Right ventricle myocardium superior (tissue), 1 donor: ENCODE measurements around the gene SLC16A6. TPM values are rescaled to one million over a fixed set of nuclear protein-coding genes. Genes with fewer than 3 reads are reported as not detected.
"Not testable (repeated sequence)": the region's sequence is repeated elsewhere in the genome, so short reads cannot be mapped to it uniquely, and the experiment has no call there.

ENCODE experiments used
- ATAC-seq: fragments of 200-7000 bp; cut with Tn5 transposase; one replicate; pipeline ENCODE4 v1.9.1; 2020; ENCODE audit warnings: mild to moderate bottlenecking; ENCODE audit not compliant: poor library complexity
- DNase-seq: peaks from one replicate; pipeline ENCODE4 v3.0.0-alpha.2; 2020
- intact Hi-C: fragments of 100-400 bp; cut with DNase I; formaldehyde crosslinking; loops from one replicate; pipeline ENCODE4 v1.11.2; 2022
- total RNA-seq: library from RNA; stranded (reverse); fragmentation: NEBNext Ultra II Directional; extraction: Animal tissue kit (Norgen Biotek cat#: 25700); gene quantifications from one replicate; pipeline ENCODE4 v1.2.1, GENCODE V29; 2021
- donor health status: DM: no; HTN: yes; CAD: no; lungs with severe emphysema.

The SLC16A6 gene
- total RNA-seq, 1 donor from 2014 or later = 0.16 TPM

- ATAC-seq (no peak), DNase-seq (no peak)
- intact Hi-C loops = no loop called here
Measured at GRCh38 chr17:68257934-68258333, 33.0 kb downstream of the SLC16A6 start.

- intact Hi-C loops, ATAC-seq, DNase-seq: not testable (repeated sequence)
Measured at GRCh38 chr17:68256701-68257100, 34.2 kb downstream of the SLC16A6 start.

GRCh38 chr17:68255731-68256538 is 35.0 kb downstream of the SLC16A6 start:
- DNase-seq (no peak), ATAC-seq (no peak)
- intact Hi-C loops = no loop called here

DNA sequence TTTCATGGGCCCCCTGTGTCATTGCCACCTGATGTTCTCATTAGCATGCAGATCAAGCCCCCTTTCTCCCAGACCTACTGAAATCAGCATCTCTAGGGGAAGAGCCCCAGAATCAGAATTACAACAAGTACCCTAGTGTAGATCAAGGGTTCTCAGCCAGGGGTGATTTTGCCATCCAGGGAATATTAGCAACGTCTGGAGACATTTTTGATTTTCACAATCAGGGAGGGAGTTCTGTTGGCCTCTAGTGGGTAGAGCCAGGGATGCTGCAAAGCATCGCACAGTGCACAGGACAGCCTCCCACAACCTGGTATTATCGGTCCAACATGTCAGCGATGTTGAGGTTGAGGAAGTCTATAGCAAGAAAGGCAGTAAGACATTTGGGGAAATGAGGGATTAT is 35.8 kb downstream of the SLC16A6 start:
- intact Hi-C loops = no loop called here
- no peak for DNase-seq
- ATAC-seq = no peak

DNA sequence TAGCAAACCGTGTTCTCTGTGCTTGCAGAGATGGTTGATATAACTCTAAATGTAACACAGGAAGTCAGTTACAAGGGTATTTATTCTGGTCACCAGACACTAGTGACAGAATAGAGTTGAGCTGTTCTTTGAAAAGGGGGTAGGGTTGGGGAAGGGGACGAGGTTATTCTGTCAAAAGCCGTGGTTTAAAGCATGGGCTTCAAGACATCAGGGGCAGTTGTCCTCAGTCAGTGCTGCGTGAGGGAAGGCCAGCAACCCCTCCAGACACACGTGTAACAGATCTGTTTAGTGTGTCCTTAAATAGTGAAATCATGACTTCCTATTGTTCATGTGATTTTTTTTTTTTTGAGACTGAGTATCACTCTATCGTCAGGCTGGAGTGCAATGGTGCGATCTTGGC is 37.5 kb downstream of the SLC16A6 start:
- intact Hi-C loops, ATAC-seq, DNase-seq: not testable (repeated sequence)

DNA sequence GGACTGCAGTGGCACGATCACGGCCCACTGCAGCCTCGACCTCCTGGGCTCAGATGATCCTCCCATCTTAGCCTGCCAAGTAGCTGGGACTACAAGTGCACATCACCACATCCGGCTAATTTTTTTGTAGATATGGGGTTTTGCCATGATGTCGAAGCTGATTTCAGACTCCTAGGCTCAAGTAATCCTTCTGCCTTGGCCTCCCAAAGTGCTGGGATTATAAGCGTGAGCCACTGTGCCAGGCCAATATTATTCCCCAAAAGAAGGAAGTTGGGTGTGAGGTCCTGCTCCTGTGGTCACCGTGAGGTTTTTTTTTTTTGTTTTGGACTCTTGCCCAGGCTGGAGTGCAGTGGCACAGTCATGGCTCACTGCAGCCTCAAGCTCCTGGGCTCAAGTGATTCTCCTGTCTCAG is 41.6 kb downstream of the SLC16A6 start:
- DNase-seq (no peak), ATAC-seq (no peak)
- intact Hi-C loops = no loop called here

DNA sequence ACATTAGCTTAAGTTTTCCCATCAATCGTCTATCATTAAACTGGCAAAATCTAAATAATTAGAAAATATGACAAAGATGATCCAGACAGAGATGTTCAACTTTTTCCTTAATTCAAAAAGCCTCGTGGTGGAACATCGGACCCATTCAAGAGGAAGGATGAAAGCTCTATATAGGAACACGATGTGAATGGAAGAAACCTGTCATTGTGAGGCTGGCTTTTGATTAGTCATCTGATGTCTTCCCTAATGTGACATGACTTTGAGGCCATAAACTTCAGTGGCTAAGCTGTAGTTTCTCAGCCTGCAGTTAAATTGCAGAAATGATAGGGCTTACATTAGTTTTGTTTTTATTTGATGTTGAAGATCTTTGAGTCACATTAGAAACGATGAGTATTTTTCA is 42.0 kb downstream of the SLC16A6 start:
- no peak for ATAC-seq
- DNase-seq = no peak
- intact Hi-C loops = no loop called here

DNA sequence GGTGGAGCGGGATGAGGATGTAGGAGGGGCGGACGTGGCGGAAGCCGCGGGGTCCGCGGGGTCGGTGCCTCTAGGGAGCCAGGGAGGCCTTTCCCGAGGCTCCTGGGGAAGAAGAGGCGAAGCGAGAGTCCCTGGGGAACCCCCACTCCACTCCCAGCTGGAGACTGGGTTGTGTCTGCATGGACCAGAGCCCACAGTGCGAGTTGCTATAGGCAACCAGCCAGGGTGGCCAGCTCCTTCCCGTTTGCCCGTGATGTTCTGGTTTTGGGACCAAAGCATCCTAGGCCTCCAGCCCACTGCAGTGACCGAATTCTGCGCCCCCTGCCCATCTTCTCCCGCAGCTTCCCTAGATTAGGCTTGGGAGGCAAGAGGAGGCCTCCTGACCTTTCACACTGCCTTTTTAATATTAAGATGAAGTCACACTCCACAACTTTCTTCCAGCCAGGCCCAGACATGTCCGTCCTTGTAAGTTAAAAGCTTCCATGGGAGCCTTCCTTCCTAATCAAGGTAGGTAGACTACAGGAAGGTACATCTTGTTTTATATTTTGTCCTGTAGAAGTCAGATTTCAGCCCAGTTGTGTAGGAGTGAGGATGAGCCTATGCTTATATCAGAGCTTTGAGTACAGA is 42.6 kb downstream of the SLC16A6 start:
- intact Hi-C loops = no loop called here
- DNase-seq (no peak), ATAC-seq (peak; percentile 59)

DNA sequence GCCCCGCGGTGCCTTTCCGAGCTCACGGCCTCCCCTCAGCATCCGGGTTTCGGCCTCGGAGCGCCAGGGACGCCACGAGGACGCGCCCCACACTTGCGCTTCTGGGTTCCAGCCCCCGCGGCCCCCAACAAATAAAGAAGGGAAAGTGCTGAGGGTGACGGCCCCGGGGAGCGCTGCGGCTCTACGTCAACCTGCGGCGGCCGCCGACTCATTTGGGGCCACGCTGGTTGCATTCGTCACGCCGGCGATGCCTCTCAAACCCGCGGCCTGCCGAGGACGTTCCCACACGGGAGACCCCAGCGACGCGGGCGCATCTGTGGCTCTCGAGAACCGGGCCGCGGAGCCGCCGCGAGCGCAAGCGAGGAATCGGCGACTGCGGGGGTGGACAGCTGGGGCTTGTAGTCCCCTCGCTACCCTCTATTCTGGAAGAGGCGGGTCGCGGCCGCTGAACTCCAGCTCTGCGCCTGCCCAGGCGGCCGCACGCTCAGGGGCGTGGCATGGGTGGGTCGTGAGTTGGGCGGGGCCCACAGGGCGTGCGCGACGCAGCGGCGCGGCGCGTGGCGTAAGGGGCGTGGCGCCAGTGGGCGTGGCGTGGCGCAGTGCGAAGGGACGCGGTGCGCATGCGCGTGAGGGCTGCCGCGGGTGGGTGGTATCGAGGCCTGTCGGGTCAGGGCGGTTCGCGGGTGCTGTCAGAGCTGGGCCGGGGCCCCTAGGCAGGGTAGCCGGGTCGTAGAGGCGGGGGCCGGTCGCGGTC is 43.3 kb downstream of the SLC16A6 start, which contains the start of gene AMZ2:
Gene AMZ2, plus strand, starts transcription at position 599 of the 754 bp plus-strand sequence. CDS start 2,145 bp downstream, outside the sequence.
- ATAC-seq = peak; percentile 98
- intact Hi-C loops = no loop called here
- DNase-seq = peak; percentile 97

GRCh38 chr17:68246271-68247028 is 44.5 kb downstream of the SLC16A6 start:
- ATAC-seq (no peak), DNase-seq (peak; percentile 52)
- intact Hi-C loops = no loop called here

GRCh38 chr17:68239632-68240366 is 51.1 kb downstream of the SLC16A6 start:
- no peak for ATAC-seq
- no peak for DNase-seq
- intact Hi-C loops = no loop called here

- intact Hi-C loops = no loop called here
- no peak for ATAC-seq
Measured at GRCh38 chr17:68238871-68239253, 52.1 kb downstream of the SLC16A6 start.

DNA sequence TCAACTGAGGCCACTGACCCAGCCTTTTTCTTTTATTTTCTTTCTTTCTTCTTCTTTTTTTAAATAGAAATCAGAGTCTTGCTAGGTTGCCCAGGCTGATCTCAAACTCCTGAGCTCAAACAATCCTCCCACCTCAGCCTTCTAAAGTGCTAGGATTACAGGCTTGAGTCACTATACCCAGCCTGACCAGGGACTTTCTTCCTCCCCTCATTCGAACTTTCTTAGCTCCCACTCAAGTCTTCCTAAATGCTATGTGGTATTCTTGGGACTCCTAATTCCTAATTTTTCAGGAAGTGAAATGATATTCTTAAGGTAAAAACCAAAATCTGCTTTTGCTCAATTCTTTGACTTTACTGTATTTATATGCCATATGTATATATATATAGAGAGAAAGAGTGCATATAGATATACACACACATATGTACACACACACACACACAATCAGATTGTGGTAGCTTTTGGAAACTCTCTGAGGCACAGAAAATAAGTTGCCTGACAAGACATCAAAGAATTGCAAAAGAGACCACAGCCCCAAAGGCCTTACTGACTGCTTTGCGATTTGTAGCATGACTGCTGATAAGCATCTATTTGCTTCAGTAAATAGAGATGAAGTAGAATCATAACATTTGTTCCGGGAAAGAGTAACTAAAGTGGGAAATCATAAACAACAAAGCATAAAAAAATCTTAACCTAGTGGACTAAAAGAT is 52.6 kb downstream of the SLC16A6 start:
- ATAC-seq (no peak), DNase-seq (no peak)
- intact Hi-C loops = no loop called here

More at GRCh38 chr17:68238871-68239253, 52.1 kb downstream of the SLC16A6 start:
- no peak for DNase-seq

DNA sequence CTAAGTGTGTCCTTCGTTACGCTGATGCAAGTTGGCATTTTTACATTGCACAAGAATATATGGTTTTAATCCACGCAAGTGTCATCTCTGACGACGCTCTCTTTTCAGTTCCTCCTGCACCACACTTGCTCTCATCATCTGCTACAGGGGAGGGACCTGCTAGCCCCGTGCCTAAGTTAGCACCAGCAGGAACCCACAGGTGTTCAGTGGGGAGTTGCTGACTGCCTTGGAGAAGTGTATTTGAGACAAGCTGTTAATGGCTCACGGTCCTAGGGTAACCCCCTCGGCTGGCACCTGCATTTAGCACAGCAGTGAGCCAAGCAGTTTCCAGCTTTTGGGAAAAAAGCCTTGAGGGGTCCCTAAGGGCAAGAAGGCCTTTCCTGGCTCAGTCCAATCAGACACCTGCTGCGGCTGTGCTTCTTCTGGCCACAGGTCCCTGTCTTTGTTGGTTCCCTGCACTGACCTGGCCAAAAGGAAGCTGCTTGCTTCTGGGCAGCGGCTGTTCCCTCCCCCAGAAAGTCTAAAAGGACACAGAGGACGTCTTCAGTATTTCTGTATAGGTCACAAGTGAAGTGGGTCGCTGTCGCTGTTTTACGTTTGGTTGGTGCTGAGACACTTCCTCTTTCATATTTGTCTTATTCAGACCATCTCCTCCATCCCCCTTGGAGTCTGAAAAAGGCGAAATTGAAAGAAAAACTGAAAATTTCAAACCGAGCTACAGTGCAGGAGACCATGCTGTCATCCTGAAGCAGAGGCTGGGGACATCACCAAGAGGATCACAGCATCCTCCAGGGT is 53.4 kb downstream of the SLC16A6 start:
- intact Hi-C loops = not testable (repeated sequence)

DNA sequence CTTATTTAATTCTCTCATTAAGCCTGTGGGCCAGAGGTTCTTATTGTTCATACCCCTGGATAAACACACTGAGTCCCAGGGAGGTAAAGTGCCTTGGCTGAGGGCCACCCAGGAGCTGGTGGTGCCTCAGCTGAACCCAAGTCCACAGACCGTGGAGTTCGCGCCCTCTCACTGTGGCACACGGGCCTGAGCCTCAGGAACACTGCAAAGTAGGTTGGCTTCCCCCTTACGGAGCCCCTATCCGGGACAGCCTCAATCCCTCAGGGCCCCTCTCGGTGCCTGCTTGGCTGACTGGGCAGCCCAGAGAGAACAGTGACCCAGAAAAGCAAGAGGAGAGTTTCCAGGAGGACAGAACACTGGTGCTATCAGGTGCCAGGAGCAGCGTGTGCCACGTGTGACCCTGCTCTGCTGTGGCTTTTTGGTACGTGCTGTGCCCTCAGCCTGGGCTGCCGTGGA is 55.6 kb downstream of the SLC16A6 start:
- ATAC-seq (peak; percentile 91), DNase-seq (peak; percentile 79)
- intact Hi-C loops = not testable (repeated sequence)

More for the DNA sequence above, 53.4 kb downstream of the SLC16A6 start:
- ATAC-seq = peak; percentile 13
- not testable (repeated sequence) for DNase-seq

DNA sequence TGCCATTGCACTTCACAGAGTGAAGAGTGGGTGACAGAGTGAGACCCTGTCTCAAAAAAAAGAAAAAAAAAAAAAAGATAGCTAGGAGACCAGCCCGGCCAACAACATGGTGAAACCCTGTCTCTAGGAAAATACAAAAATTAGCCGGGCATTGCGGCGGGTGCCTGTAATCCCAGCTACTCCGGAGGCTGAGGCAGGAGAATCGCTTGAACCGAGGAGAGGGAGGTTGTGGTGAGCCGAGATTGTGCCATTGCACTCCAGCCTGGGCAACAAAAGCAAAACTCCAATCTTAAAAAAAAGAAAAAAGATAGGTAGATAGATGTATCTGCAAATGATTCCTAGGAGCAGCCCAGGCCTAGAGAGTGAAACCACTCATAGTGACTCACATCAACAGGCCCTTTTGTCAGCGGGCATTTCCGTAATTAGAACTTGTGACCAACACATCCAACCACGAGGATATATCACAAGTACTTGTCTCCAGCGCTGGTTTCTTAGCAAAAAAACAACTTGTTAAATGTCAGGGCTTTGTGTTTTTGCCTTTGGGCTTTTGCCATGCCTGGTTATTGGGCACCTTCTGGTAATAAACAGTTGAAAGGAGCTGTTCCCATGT is 56.1 kb downstream of the SLC16A6 start:
- intact Hi-C loops, DNase-seq: not testable (repeated sequence)
- peak; percentile 73 for ATAC-seq
